ENCODE measurements around the gene GNAI1.

GNAI1 gene

DNA sequence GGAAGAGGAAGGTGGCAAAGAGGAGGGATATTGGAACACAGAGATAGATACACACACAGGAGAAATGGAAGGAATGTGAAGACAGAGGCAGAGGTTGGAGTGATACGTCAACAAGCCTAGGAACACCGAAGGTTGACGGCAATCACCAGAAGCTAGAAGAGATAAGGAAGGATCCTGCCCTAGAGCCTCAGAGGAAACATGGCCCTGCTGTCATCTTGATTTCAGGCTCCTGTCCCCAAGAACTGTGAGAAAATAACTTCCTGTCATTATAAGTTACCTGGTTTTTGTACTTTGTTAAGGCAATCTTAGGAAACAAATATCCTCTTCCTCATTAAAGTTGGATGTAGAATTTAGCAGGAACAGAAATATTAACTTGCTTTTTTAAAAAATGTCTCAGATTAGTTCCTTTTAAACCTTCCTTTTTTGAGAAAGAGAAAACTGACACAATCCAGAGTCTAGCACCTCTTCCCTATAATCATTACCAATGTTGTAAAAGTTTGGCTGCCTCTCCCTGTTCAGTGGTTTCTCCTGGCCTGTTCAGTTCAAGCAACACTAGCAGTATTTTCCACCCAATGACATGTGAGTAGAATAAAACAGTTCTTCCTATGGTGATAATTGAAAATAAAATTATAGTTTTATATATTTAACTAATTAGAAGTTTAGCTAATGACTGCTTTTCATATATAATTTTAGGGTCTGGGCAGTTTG, 28.8 kb upstream of the GNAI1 start:
- no peaks in the 10 kb centered on the region for H3K79me2 ChIP-seq (ENCODE audit: control insufficient read depth, insufficient read depth, low read length, unreplicated experiment)
- H3K27ac ChIP-seq (ENCODE audit: low read depth, low read length), result no peak overlapping the region
- H3K4me1 ChIP-seq (ENCODE audit: control insufficient read depth, insufficient read depth, low read length, unreplicated experiment), result no peaks in the 10 kb centered on the region
- H3K27me3 ChIP-seq (ENCODE audit: insufficient read depth, low read length), result no peaks in the 10 kb centered on the region
- H3K36me3 ChIP-seq (ENCODE audit: insufficient read depth, low read length), result no peaks in the 10 kb centered on the region
- no peak overlapping the region for H2AFZ ChIP-seq (ENCODE audit: low read length, unreplicated experiment)
- H3K4me3 ChIP-seq (ENCODE audit: low read depth, low read length), result no peak overlapping the region

DNA sequence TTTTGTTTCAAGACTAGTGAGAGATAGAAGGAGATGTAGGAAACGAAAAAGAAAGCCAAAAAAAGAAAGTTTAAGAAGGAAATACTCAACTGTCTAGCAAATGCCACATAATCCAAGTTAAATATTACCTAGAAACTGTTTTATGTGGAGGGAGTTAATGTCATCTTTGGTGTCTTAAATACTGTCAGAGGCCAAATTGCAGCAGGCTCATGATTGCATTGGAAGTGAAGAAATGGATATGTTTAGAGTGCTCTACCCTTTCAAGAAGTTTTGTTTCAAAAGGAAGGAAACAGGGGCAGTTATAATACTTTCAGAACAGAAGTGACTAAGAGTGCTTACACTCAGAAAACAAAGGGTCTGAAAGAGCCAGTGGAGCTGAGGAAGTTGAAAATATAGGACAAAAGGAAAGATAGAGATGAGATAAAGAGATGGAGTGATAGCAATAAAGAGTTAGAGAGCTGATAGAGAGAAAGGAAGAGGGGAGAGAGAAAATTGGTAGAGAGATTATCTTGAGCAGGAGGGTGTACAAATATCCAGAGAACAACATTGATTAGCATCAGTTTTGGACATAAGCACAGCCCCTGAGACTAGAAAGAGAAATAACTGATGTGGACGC, 28.0 kb upstream of the GNAI1 start:
- Histone ChIP-seq H3K27ac (ENCODE audit: low read depth, low read length) (no peak overlapping the region), H3K27me3 (ENCODE audit: insufficient read depth, low read length) (no peaks in the 10 kb centered on the region), H3K4me3 (ENCODE audit: low read depth, low read length) (no peak overlapping the region), H2AFZ (ENCODE audit: low read length, unreplicated experiment) (no peak overlapping the region), H3K79me2 (ENCODE audit: control insufficient read depth, insufficient read depth, low read length, unreplicated experiment) (no peaks in the 10 kb centered on the region), H3K36me3 (ENCODE audit: insufficient read depth, low read length) (no peaks in the 10 kb centered on the region), H3K4me1 (ENCODE audit: control insufficient read depth, insufficient read depth, low read length, unreplicated experiment) (no peaks in the 10 kb centered on the region)

DNA sequence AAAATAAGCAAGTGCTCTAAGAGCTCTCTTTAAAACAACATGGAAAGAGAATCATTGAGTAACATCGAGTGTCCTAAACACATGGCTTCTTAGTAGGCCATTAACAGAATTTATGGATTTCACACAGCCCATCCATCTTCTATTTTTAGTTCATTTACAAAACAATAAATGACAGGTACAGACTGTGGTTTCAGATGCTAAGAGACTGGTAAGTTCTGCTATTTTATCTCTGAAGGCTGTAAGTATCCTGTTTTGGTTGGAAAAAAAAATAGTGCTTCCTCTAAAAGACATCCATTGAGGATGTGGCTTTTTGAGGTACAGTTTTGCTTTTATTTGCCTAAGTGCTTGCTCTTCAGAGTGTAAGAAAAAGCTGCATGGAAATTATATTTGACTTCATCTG, 27.4 kb upstream of the GNAI1 start:
- H3K79me2 ChIP-seq (ENCODE audit: control insufficient read depth, insufficient read depth, low read length, unreplicated experiment), result no peaks in the 10 kb centered on the region
- no peaks in the 10 kb centered on the region for H3K27me3 ChIP-seq (ENCODE audit: insufficient read depth, low read length)
- no peak overlapping the region for H2AFZ ChIP-seq (ENCODE audit: low read length, unreplicated experiment)
- H3K27ac ChIP-seq (ENCODE audit: low read depth, low read length), result no peak overlapping the region
- H3K4me1 ChIP-seq (ENCODE audit: control insufficient read depth, insufficient read depth, low read length, unreplicated experiment), result no peaks in the 10 kb centered on the region
- no peak overlapping the region for H3K4me3 ChIP-seq (ENCODE audit: low read depth, low read length)
- no peaks in the 10 kb centered on the region for H3K36me3 ChIP-seq (ENCODE audit: insufficient read depth, low read length)

DNA sequence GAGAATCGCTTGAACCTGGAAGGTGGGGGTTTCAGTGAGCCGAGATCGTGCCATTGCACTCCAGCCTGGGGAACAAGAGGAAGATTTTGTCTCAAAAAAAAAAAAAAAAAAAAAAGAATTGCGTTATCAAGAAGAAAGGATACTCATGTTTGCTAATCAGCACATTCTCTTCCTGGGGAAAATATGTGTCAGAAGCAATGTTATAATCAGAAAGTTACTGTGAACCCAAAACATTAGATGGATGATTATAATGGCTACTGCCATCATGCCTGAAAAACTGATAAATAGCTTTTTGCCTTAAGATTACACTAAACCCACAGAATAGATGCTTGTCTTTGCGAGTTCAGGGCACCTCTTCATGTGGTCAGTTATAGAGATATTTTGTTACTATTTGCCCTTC, 24.3 kb upstream of the GNAI1 start:
- Histone ChIP-seq H2AFZ (ENCODE audit: low read length, unreplicated experiment) (no peak overlapping the region), H3K27ac (ENCODE audit: low read depth, low read length) (no peak overlapping the region), H3K36me3 (ENCODE audit: insufficient read depth, low read length) (no peaks in the 10 kb centered on the region), H3K79me2 (ENCODE audit: control insufficient read depth, insufficient read depth, low read length, unreplicated experiment) (no peaks in the 10 kb centered on the region), H3K4me1 (ENCODE audit: control insufficient read depth, insufficient read depth, low read length, unreplicated experiment) (no peaks in the 10 kb centered on the region), H3K27me3 (ENCODE audit: insufficient read depth, low read length) (no peaks in the 10 kb centered on the region), H3K4me3 (ENCODE audit: low read depth, low read length) (no peak overlapping the region)

DNA sequence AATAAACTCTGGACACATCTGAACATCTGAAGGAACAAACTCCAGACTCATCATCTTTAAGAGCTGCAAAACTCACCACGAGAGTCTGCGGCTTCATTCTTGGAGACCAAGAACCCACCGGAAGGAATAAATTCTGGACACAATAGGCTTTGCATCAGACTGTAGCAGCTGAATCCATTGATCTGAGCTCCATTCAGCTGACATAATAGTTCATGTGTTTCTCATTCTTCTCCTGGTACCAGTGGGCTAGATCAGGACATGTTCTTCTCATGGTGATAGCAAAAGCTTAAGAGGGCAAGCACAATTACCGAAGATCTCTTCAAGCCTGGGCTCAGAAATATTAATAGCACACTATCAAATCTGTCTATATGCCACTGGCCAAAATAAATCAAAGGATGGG, 20.5 kb upstream of the GNAI1 start:
- H3K27ac ChIP-seq (ENCODE audit: low read depth, low read length), result no peak overlapping the region
- H3K4me3 ChIP-seq (ENCODE audit: low read depth, low read length), result no peak overlapping the region
- H3K79me2 ChIP-seq (ENCODE audit: control insufficient read depth, insufficient read depth, low read length, unreplicated experiment), result no peaks in the 10 kb centered on the region
- no peaks in the 10 kb centered on the region for H3K4me1 ChIP-seq (ENCODE audit: control insufficient read depth, insufficient read depth, low read length, unreplicated experiment)
- no peaks in the 10 kb centered on the region for H3K36me3 ChIP-seq (ENCODE audit: insufficient read depth, low read length)
- no peak overlapping the region for H2AFZ ChIP-seq (ENCODE audit: low read length, unreplicated experiment)
- no peaks in the 10 kb centered on the region for H3K27me3 ChIP-seq (ENCODE audit: insufficient read depth, low read length)

DNA sequence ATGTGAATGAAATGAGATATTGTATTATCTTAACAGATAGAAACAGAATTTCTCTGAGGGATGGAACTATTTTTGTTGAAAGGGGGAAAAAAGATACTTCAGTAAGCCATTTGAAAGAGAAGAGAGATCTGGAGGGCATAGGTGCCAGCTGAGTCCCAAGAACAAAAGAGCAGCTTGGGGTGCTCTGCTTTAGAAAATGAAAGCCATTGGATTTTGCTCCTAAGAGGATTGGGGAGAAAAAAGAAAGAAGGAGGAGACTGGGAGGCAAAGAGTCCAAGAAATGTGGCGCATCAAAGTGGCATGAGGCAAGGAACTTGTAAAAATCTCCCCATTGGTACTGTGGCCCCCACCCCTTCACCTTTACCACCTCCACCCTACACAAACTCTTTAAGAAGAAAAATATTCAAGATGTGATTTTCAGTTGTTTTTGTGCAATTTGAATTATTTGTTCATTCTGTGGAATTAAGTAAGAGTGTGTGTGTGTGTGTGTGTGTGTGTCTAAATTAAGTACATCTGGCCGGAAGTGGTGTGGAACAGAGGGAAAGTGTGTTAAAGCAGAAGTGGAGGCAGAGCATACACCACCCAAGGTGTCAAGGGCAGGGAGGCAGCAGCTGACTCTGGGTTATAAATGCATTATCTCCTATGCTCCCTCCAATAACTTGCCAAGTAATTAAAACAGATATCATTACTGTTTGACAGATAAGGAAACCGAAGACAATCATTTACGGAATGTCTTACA, 9.9 kb upstream of the GNAI1 start:
- Histone ChIP-seq H3K4me3 (ENCODE audit: low read depth, low read length) (no peak overlapping the region), H3K36me3 (ENCODE audit: insufficient read depth, low read length) (no peaks in the 10 kb centered on the region), H3K27ac (ENCODE audit: low read depth, low read length) (no peak overlapping the region), H3K79me2 (ENCODE audit: control insufficient read depth, insufficient read depth, low read length, unreplicated experiment) (no peaks in the 10 kb centered on the region), H3K27me3 (ENCODE audit: insufficient read depth, low read length) (no peaks in the 10 kb centered on the region), H2AFZ (ENCODE audit: low read length, unreplicated experiment) (no peak overlapping the region), H3K4me1 (ENCODE audit: control insufficient read depth, insufficient read depth, low read length, unreplicated experiment) (no peaks in the 10 kb centered on the region)

DNA sequence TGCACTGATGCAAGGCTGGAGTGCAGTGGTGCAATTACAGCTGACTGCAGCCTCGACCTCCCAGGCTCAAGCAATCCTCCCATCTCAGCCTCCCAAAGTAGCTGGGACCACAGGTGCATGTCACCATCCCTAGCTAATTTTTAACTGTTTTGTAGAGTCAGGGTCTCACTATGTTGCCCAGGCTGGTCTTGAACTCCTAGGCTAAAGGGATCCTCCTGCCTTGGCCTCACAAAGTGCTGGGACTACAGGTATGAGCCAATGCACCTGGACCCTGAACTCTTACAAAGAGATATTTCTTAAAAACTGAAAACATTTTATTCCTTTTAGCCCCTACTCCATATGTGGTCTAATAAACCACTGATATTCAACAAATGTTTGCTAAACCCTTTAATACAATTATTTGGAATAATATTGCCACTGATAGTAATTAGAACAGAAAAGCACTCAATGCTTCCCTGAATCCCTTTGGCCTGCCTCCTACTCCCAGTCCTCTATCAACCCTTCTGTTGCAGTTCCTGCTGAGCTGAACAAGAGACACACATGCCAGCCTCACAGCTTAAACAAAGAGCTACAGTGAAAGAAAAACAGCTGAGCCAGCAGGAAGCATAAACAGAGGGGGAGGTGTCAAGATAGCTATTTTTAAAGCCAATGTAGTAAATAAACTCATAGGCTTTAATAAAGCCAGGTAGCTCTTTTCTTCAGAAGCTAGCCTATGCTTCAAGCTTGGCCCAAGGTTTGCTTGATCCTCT, 7.0 kb upstream of the GNAI1 start:
- no peaks in the 10 kb centered on the region for H3K79me2 ChIP-seq (ENCODE audit: control insufficient read depth, insufficient read depth, low read length, unreplicated experiment)

DNA sequence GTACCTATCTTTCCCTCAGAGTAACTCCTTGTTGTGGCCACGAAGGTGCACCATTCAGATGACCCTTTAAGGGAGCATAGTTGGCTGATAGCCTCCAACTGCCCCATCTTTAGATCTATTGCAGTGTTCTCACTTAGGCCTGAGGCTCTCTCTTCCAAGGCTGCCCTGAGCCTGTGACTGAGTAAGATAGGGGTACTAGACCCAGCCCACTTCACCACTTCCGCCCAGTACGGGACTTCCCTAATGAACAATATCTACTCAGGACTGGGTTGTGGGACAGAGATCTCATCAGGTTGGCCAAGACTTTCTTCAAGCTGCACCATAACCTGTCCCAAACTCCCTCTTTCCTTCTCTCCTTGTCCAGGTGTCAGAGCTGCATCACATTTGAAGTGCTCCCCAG, 5.7 kb upstream of the GNAI1 start:
- H3K79me2 ChIP-seq (ENCODE audit: control insufficient read depth, insufficient read depth, low read length, unreplicated experiment), result no peaks in the 10 kb centered on the region
- H3K4me3 ChIP-seq (ENCODE audit: low read depth, low read length), result no peak overlapping the region
- no peaks in the 10 kb centered on the region for H3K27me3 ChIP-seq (ENCODE audit: insufficient read depth, low read length)
- peaks cover 1% of the 10 kb centered on the region for H3K4me1 ChIP-seq (ENCODE audit: control insufficient read depth, insufficient read depth, low read length, unreplicated experiment)
- no peak overlapping the region for H2AFZ ChIP-seq (ENCODE audit: low read length, unreplicated experiment)
- H3K36me3 ChIP-seq (ENCODE audit: insufficient read depth, low read length), result no peaks in the 10 kb centered on the region
- no peak overlapping the region for H3K27ac ChIP-seq (ENCODE audit: low read depth, low read length)

More for the DNA sequence above, 7.0 kb upstream of the GNAI1 start:
- Histone ChIP-seq H3K27ac (ENCODE audit: low read depth, low read length) (no peak overlapping the region), H3K27me3 (ENCODE audit: insufficient read depth, low read length) (no peaks in the 10 kb centered on the region), H3K4me1 (ENCODE audit: control insufficient read depth, insufficient read depth, low read length, unreplicated experiment) (no peaks in the 10 kb centered on the region), H3K4me3 (ENCODE audit: low read depth, low read length) (no peak overlapping the region), H3K36me3 (ENCODE audit: insufficient read depth, low read length) (no peaks in the 10 kb centered on the region), H2AFZ (ENCODE audit: low read length, unreplicated experiment) (no peak overlapping the region)

DNA sequence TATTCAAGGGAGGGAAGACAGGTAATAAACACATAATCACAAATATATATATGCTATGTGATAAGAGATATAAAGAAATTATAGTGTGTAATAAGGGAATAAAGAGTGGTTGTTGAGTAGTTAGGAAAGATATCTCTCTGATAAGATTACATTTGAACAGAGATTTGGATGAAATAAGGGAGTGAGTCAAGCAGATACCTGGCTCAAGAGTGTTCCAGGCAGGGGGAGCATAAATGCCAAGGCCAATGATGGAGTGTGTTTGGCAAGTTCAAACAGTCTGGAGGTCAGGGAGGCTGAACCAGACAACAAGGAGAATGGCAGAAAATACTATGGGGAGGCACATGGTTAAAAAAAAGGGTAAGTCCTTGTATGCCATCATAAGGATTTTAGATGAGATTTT, 4.8 kb upstream of the GNAI1 start:
- no peak overlapping the region for H2AFZ ChIP-seq (ENCODE audit: low read length, unreplicated experiment)
- H3K4me1 ChIP-seq (ENCODE audit: control insufficient read depth, insufficient read depth, low read length, unreplicated experiment), result peaks cover 4% of the 10 kb centered on the region
- H3K4me3 ChIP-seq (ENCODE audit: low read depth, low read length), result no peak overlapping the region
- no peaks in the 10 kb centered on the region for H3K79me2 ChIP-seq (ENCODE audit: control insufficient read depth, insufficient read depth, low read length, unreplicated experiment)
- no peak overlapping the region for H3K27ac ChIP-seq (ENCODE audit: low read depth, low read length)
- no peaks in the 10 kb centered on the region for H3K36me3 ChIP-seq (ENCODE audit: insufficient read depth, low read length)
- H3K27me3 ChIP-seq (ENCODE audit: insufficient read depth, low read length), result no peaks in the 10 kb centered on the region

DNA sequence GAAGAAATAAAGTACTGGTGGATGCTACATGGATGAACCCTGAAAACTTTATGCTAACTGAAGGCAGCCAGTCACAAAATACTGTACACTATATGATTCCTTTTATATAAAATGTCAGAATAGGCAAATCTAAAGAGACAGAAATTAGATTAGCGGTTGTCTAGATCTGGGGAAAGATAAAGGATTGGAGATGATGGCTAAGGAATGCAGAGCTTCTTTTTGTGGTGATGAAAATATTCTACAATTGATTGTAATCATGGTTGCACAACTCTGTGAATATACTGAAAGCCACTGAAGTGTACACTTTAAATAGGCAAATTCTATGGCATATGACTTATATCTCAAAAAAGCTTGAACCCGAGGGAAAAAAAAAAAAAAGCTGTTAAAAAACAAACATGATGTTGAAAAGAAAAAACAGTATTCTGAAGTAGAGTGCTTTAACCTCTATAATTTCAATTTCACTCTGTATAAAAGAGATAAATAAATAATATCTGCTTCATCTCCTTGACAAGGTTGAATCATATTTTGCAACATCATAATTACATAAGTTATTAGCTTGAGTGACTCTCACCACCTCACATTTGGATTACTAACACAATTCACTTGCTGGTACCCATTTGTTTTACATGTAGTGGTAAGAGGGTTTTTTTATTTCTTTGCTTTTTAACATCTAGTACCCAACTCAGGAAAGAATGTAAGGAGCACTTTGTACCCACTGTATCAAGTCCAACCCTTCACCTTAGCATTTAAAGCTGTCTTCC, 2.8 kb upstream of the GNAI1 start:
- H2AFZ ChIP-seq (ENCODE audit: low read length, unreplicated experiment), result no peak overlapping the region
- no peak overlapping the region for H3K27ac ChIP-seq (ENCODE audit: low read depth, low read length)
- H3K4me1 ChIP-seq (ENCODE audit: control insufficient read depth, insufficient read depth, low read length, unreplicated experiment), result peaks cover 9% of the 10 kb centered on the region
- peaks cover 13% of the 10 kb centered on the region for H3K79me2 ChIP-seq (ENCODE audit: control insufficient read depth, insufficient read depth, low read length, unreplicated experiment)
- no peaks in the 10 kb centered on the region for H3K36me3 ChIP-seq (ENCODE audit: insufficient read depth, low read length)
- H3K27me3 ChIP-seq (ENCODE audit: insufficient read depth, low read length), result no peaks in the 10 kb centered on the region
- H3K4me3 ChIP-seq (ENCODE audit: low read depth, low read length), result no peak overlapping the region
